ENCODE measurements around the gene IL34. TPM values are rescaled to one million over a fixed set of nuclear protein-coding genes. Genes with fewer than 3 reads are reported as not detected.
"Not testable (repeated sequence)": the region's sequence is repeated elsewhere in the genome, so short reads cannot be mapped to it uniquely, and the experiment has no call there.

The IL34 gene
- total RNA-seq, 2 experiments from 2014 or later: not detected

DNA sequence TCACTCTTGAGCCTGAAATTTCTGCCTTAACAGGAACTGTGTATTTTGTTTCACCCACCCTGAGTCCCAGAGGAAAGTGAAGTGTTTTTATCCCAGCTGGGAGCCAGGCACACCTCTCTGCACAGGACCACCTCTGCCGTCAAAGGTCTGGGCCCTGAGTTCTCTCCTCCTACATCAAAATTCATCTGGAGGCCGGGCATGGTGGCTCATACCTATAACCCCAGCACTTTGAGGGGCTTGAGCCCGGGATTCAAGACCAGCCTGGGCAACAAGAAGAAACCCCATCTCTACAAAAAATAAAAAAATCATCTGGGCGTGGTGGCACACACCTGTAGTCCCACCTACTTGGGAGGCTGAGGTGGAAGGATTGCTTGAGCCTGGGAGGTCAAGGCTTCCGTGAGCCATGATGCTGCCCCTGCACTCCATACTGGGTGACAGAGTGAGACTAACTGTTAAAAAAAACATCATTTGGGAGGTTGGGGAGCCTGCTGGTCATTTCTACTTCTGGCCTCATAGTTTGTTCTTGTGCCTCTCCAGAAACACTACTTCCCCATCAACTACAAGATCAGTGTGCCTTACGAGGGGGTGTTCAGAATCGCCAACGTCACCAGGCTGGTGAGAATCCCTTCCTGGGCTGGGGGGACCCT is 9.8 kb downstream of the IL34 start:
- ChIA-PET POLR2A (no interaction called here), CTCF (no interaction called here)

DNA sequence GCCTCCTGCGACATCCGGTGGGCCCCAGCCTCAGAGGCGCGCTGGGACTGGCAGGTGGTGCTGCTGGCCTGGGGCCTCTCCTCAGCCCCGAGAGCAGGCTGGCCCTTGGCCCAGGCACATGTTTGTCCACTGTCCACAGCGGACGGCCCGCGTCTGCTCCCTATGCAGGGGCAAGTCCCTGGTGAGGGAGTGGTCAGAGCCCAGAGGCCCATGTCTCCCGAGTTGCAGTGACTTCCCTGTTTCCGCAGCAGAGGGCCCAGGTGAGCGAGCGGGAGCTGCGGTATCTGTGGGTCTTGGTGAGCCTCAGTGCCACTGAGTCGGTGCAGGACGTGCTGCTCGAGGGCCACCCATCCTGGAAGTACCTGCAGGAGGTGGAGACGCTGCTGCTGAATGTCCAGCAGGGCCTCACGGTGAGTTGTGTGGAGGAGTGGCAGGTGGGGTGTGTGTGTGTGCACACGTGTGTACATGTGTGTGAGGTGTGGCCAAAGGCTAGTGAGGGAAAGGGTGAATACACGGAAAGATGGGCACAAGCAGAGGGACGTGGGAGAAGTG is 10.4 kb downstream of the IL34 start:
- CTCF ChIA-PET: no interaction called here

DNA sequence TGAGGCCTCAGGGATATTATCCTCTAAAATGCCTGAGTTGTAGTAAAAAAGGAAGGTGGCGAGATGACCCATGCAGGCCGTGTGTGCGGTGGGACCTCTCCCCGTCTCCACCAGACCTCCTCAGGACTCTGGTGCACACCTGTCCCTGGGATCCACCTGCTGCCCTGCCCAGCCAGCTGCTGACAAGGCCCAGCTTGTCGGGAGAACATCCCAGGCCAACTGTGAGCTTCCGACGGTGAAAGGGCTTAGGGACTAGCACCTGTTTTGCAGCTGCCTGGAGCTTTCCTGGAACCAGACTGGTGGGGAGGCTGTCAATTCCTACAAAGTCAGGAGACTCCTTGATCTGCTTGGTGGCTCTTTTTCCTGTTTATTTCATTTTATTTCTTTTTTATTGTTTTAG is 11.6 kb downstream of the IL34 start:
- CTCF ChIA-PET: no interaction called here

More for the DNA sequence above, 10.4 kb downstream of the IL34 start:
- POLR2A ChIA-PET: no interaction called here

DNA sequence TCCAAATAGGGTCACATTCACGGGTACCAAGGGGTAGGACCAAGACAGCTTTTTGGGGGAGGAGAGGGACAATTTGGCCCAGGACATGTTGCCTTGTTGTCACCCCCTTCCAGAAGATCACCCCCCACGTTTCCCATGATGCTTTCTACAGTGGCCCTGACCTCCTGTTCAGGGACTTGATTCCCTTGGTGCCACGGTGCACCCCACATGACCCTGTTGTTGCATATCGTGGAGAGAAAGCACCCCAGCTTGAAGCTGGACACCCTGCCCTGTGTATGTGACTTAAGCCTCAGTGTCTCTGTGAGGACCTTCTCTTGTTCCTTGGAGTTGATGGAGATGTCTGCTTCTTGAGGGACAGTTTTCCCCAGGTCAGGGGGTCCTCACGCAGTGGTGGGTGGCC is 12.6 kb downstream of the IL34 start:
- POLR2A ChIA-PET: no interaction called here
- CTCF ChIA-PET: no interaction called here

More for the DNA sequence above, 11.6 kb downstream of the IL34 start:
- POLR2A ChIA-PET: no interaction called here

DNA sequence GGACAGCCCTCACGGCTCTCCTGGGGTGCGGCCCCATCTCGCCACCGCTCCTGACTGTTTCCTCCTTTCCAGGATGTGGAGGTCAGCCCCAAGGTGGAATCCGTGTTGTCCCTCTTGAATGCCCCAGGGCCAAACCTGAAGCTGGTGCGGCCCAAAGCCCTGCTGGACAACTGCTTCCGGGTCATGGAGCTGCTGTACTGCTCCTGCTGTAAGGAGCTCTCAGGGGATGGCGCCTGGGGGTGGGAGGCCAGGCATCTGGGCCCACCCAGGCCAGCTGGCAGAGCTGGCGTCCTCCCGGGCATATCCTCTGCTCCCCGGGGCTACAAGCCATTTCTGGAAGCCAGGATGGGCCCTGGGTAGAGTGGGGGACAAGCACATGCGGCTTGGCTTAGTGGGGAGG is 13.2 kb downstream of the IL34 start:
- ChIA-PET POLR2A (no interaction called here), CTCF (no interaction called here)

DNA sequence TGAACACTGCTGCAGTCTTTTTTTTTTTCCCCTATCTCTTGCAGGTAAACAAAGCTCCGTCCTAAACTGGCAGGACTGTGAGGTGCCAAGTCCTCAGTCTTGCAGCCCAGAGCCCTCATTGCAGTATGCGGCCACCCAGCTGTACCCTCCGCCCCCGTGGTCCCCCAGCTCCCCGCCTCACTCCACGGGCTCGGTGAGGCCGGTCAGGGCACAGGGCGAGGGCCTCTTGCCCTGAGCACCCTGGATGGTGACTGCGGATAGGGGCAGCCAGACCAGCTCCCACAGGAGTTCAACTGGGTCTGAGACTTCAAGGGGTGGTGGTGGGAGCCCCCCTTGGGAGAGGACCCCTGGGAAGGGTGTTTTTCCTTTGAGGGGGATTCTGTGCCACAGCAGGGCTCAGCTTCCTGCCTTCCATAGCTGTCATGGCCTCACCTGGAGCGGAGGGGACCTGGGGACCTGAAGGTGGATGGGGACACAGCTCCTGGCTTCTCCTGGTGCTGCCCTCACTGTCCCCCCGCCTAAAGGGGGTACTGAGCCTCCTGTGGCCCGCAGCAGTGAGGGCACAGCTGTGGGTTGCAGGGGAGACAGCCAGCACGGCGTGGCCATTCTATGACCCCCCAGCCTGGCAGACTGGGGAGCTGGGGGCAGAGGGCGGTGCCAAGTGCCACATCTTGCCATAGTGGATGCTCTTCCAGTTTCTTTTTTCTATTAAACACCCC is 13.8 kb downstream of the IL34 start:
- ChIA-PET POLR2A (no interaction called here), CTCF (interaction anchor here (0.6 kb wide), 1 partner anchor 433 kb away, joined by 3 read pairs; no protein-coding TSS in a partner anchor)

DNA sequence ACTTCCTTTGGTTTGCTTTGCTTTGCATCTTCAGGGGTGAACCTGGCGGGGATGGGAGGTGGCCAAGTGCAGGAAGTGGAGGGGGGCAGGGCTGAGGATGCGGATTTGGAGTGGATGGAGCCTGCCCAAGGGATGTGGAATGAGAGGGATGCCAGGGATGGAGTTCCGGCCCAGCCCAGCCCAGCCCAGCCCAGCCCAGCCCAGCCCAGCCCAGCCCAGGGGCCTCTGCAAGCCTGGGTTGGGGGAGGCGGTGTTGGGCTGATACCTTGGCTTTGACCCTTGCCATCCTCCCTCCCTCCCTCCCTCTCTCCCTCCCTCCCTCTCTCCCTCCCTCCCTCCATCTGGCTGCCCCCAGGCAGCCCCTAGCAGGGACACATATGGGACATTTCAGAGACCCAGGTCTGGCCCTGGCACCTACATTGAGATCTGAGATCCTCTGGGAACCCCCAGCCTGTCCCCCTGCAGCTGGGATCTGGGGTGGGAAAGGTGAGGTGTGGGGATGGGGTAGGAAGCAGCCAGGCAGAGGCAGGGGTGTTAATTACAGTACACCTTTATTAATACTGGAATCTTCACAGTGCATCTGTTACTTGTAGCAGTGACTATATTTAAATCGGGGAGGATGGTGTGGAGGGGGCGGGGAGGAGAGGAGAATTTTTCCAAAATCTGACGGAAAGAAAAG is 14.5 kb downstream of the IL34 start:
- ChIA-PET CTCF (interaction anchor here (0.6 kb wide), 1 partner anchor 433 kb away, joined by 3 read pairs; no protein-coding TSS in a partner anchor), POLR2A (no interaction called here)

DNA sequence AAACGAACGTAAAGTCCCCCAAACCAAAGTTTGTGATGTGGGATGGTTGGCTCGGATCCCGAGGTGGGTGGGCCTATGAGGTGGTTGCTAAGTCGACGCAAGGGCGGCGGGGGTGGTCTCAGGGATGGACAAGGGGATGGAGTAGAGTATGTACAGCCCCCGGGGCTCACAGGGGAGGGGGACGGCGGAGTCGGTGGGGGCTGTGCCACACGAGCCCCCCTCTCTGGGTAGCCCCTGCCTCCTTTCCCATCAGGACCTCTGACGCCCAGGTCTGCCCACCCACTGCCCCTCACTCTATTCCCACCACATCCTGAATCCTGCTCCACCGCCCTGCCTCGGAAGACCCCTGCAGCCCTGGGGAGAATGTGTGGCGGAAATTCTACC is 15.2 kb downstream of the IL34 start:
- CTCF ChIA-PET: no interaction called here
- POLR2A ChIA-PET: interaction anchor here (0.9 kb wide), 1 partner anchor 280 kb away, joined by 3 read pairs; no protein-coding TSS in a partner anchor

DNA sequence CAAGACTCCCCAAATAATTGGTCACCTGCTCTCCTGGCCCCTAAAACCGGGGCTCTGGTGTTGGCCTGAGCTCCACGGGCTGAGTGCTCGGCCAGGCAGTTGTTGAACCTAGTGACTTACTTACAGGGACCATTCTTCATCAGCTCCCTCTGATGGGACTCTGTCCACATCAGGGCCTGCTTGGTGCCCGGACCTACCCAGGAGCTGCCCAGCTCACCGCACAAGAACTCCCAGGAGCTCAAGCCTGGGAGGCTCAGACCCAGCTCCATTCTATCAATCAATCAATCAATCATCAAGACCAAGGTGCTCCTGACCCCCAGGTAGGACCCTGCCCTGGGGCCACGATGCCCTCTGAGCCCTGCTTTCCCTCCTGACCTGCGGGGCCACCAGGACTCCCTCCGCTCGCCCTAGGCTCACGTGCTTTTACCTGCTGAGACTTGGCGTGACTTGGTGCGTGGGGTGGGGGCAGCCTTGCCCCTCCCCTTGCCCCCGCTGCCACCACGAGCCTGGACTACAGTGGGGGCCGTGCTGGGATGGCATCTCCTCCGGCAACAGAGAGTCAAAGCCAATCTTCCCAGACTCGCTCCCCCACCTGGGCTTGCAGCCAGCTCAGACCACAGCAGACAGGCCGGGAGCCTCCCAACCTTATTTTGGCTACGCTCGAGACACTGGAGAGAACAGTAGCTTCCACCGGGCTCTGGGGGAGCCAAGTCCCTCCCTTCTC is 15.7 kb downstream of the IL34 start:
- ChIA-PET CTCF (no interaction called here), POLR2A (interaction anchor here (0.9 kb wide), 1 partner anchor 281 kb away, joined by 3 read pairs; no protein-coding TSS in a partner anchor)

DNA sequence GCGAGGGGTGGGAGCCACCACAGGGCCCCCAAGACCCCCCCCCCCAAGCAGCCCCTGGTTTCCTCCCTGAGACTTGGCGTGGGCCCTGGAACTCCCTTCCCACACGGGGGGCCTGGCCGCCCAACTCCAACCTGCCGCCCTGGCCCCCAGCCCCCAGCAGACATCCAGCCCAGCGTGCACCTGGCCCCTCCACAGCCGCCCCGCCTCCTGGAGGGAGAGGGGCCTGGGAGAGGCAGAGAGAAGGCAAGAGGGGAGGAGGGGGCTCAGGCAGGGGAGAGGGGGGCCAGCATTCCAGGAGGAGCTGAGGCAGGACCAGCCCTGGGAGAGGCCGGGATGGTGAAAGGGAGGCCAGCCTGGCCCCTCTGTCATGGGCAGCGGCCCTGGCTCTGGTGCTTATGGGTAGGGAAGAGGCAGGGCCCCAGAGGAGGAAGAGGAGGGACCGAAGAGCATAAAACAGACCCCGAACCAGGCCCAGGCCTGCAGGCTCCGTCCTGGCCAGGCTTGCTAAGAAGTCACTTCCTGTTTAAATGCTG is 16.7 kb downstream of the IL34 start:
- ChIA-PET CTCF (no interaction called here), POLR2A (no interaction called here)

DNA sequence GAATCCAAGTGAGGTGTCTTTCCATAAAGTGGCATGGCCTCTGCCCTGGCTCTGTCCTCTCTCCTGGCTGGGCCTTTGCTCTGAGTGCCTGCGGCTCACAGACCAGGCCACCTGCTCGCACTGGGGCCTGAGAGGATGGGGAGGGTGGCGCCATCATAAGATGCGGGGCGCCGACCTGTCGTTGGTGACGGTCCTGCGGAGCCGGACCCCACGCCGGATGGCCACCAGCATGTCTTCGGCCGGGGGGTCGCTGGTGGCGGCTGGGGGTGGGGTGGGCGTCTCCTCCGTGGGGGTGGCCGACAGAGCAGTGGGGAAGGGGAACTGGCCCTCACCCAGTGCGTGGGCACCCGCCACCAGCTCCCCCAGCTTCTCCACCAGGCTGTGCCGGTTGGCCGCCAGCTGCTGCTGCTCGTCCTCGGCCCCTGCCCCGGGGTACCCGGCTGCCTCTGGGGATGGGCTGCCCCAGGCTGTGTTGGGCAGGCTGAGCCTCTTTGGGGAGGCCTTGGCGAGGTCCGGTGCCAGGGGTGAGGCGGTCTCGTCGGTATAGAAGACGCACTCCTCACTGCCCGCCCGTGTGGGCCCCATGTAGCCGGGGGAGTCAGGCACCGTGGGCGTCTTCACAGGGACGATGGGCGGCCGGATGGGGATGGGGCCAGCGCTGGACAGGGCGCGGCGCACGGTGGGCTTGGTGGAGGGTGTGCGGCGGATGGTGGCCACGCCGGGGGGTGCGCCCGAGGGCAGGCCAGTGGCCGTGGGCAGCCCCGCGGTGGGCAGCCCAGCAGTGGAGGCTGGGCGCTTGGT is 17.4 kb downstream of the IL34 start:
- ChIA-PET CTCF (no interaction called here), POLR2A (no interaction called here)

DNA sequence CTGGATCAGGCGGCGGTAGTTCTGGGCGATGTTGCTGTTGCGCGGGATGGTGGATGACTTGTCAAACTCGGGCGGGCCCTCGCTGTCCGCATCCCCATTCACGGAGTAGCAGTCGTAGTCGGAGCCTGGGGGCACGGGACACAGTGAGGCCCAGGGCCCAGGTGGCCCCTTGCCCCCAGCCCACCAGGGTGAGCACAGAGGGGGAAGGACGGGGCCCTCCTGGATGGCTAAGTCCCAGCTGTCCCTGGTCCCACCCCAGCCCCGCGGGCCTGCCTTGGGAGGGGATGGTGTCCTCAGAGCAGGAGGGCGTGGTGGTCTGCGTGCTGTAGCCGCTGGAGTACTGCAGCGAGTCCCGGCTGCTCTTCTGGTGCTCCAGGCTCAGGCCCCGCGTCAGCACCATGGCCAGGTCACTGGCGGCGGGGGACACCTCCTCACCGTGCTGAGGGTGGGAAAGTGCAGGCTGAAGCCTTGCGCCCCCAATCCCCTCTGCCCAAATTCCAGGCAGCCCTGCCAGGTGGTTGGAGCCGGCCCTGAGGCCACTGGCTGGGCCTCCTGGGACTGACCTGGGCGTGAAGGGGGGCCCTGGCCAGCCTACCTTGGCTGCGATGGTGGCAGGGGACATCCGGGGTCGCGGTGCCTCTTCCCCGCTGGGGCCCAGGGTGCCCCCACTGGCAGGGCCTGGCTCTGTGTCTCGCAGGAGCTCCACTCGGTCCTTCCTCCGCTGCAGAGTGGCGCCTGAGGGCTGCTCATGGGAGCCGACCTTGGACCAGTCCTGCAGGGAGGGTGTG is 18.2 kb downstream of the IL34 start:
- CTCF ChIA-PET: no interaction called here
- POLR2A ChIA-PET: no interaction called here

DNA sequence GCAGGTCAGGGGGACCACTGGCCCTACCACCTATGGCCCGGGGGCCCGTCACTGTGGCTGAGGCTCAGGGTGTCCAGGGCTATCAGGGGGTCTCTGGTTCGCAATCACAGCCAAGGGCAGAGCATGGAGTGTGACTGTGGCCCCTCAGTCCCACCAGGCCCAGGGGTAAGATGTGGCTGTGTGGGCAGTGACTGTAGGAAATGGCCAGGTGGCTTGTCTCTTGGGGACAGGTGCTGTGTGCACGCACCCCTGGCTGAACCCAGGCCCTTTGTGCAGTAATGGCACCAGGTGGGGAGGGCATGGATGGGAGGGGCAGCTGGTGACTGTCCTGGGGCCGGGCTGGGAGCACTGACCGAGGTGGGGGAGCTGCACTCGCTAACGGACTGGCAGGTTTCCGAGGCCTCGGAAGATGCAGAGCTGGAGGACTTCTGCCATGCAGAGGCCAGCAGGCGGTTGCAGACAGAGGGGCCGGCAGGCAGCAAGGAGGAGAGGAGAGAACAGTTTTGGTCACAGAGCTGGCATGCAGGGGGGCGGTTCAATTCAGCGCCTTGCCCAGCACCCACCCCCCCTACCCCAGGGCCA is 18.8 kb downstream of the IL34 start:
- POLR2A ChIA-PET: no interaction called here
- CTCF ChIA-PET: no interaction called here

DNA sequence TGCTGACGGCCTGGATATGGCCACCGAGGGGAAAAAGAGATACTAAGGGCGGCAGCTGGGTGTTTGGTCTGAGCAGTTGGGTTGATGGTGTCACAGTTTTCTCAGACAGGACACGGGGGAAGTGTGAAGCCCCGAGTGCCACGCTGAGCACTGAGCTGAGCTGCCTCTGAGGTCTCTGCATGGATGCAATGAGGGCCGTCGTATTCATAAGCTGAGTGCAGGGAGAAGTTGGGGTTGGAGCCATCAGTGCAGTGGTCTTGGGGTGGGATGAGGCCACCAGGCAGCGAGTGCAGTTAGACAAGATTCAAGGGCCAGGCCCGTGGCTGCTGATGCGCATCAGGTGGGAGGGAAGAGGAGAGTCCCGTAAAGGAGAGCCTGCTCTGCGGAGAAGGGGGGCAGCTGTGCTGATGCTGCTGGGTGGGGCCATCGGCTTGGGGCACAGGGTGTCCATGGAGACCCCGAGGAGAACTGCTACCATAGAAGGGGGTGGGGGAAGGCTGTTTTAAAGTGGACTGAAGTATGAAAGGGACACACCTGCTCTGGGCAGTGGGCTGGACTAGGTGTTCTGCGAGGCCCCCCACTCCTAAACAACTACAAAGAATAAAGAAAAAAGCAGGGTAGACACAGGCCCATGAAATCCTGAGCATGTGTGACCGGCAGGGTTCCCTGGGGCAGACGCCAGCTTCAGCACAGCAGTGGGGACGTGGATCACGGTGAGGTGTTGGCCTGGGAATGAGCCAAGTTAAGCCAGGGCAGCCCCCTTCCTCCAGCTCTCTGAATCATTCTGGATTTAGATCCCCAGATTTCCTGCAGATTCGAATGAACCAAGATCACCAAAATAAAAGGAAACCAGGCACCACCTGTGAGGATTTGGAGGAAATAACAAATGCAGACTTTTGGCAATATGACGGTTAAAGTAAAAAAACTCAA is 19.7 kb downstream of the IL34 start:
- ChIA-PET POLR2A (no interaction called here), CTCF (no interaction called here)

DNA sequence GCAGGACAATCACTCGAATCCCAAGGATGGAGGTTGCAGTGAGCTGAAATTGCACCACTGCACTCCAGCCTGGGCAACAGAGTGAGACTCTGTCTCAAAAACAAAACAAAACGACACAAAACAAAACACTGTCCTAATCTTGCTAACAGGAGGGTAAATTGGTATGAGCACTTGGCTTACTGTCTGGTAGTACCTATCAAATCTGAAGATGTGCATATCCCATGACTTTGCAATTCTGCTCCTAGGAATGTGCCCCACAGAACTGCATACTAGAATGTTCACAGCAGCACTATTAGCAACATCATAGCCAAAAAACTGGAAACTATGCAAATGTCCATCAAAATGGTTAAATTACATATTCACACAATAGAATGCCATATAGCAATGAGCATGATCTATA is 23.8 kb downstream of the IL34 start:
- ChIA-PET CTCF (interaction anchor here (1.0 kb wide), 1 partner anchor 10 kb away, joined by 4 read pairs; no protein-coding TSS in a partner anchor), POLR2A (no interaction called here)

DNA sequence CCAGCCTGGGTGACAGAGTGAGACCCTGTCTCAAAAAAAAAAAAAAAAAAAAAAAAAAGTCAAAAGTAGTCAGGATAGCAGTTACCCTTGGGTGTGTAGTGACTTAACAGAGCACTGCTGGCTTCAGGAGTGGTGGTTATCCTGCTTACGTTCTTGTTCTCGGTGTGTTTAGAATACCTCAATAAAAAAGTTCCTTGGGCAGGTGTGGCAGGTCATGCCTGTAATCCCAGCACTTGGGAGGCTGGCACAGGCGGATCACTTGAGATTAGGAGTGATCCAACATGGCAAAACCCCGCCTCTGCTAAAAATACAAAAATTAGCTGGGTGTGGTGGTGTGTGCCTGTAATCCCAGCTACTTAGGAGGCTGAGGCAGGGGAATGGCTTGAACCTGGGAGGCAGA is 24.6 kb downstream of the IL34 start:
- POLR2A ChIA-PET: not testable (repeated sequence)
- CTCF ChIA-PET: interaction anchor here (1.0 kb wide), 1 partner anchor 9 kb away, joined by 4 read pairs; no protein-coding TSS in a partner anchor

Data from activated CD8-positive, alpha-beta memory T cell treated with anti-CD3 and anti-CD28 coated beads for 36 hours (primary cell).